Activated CD8-positive, alpha-beta T cell treated with anti-CD3 and anti-CD28 coated beads, Interleukin-2, amount 10 ng/mL, durations not matched to agents 7 days and 5 days (primary cell): Measurements from ENCODE around the gene PLD2. TPM values are rescaled to one million over a fixed set of nuclear protein-coding genes. Genes with fewer than 3 reads are reported as not detected.
"Not testable (repeated sequence)": the region's sequence is repeated elsewhere in the genome, so short reads cannot be mapped to it uniquely, and the experiment has no call there.

Source experiments
- ATAC-seq: fragments of 150-1000 bp; cut with Tn5 transposase; one replicate; pipeline ENCODE4 v1.10.0; 2021; ENCODE audit warnings: moderate library complexity
- CTCF ChIA-PET: fragments of 350-600 bp; sonication (Branson Sonifier 250); formaldehyde crosslinking; loops from one replicate; lab custom pipeline; 2021; ENCODE audit warnings: antibody characterized with exemption; lab: Charles Lee
- POLR2A ChIA-PET: fragments of 350-600 bp; sonication (Branson Sonifier 250); formaldehyde crosslinking; loops from one replicate; lab custom pipeline; 2021; ENCODE audit warnings: antibody characterized with exemption; lab: Charles Lee
- DNase-seq: peaks from one replicate; pipeline ENCODE4 v3.0.0-alpha.2; 2020
- H3K27ac Mint-ChIP-seq: one replicate; pipeline ENCODE4 v1.8.0; 2021; ENCODE audit warnings: mild to moderate bottlenecking, mixed read lengths
- H3K27me3 Mint-ChIP-seq: one replicate; pipeline ENCODE4 v1.8.0; 2021; ENCODE audit warnings: low read depth, mixed read lengths
- H3K36me3 Mint-ChIP-seq: one replicate; pipeline ENCODE4 v1.8.0; 2021; ENCODE audit warnings: low read depth, mixed read lengths
- H3K4me1 Mint-ChIP-seq: one replicate; pipeline ENCODE4 v1.8.0; 2021; ENCODE audit warnings: low read depth, mixed read lengths
- H3K4me3 Mint-ChIP-seq: one replicate; pipeline ENCODE4 v1.8.0; 2021; ENCODE audit warnings: mild to moderate bottlenecking, mixed read lengths
- H3K9me3 Mint-ChIP-seq: one replicate; pipeline ENCODE4 v1.8.0; 2022; ENCODE audit warnings: mixed read lengths; ENCODE audit not compliant: insufficient read depth
- total RNA-seq, 2 experiments: library from RNA; stranded (reverse); gene quantifications; one replicate each; pipeline ENCODE4 v1.2.3, GENCODE V29; 2021

PLD2 gene
- total RNA-seq, 2 experiments from 2014 or later, result 11.6 to 20.0 TPM

GRCh38 chr17:4811471-4811870 lies 4.5 kb downstream of the PLD2 start:
- no peak for ATAC-seq
- ChIA-PET POLR2A (interaction anchor here (0.7 kb wide), 1 partner anchor 16 kb away, joined by 3 read pairs; the partner anchor contains the start of gene PSMB6), CTCF (no interaction called here)
- Mint-ChIP-seq H3K27ac (no peak overlapping the region), H3K4me3 (no peak overlapping the region), H3K36me3 (peaks cover 11% of the 10 kb centered on the region), H3K4me1 (peaks cover 10% of the 10 kb centered on the region), H3K27me3 (no peaks in the 10 kb centered on the region), H3K9me3 (no peaks in the 10 kb centered on the region)
- no peak for DNase-seq

GRCh38 chr17:4812690-4813089 lies 5.7 kb downstream of the PLD2 start:
- peaks cover 11% of the 10 kb centered on the region for H3K36me3 Mint-ChIP-seq
- H3K27ac Mint-ChIP-seq, result no peak overlapping the region
- no peak for DNase-seq
- H3K27me3 Mint-ChIP-seq, result no peaks in the 10 kb centered on the region
- CTCF ChIA-PET, result interaction anchor here (1.5 kb wide), 1 partner anchor 23 kb away, joined by 4 read pairs; no protein-coding TSS in a partner anchor
- H3K9me3 Mint-ChIP-seq, result no peaks in the 10 kb centered on the region
- H3K4me1 Mint-ChIP-seq, result peaks cover 7% of the 10 kb centered on the region
- H3K4me3 Mint-ChIP-seq, result no peak overlapping the region
- ATAC-seq, result no peak
- POLR2A ChIA-PET, result no interaction called here

GRCh38 chr17:4815043-4815675 lies 8.2 kb downstream of the PLD2 start:
- Mint-ChIP-seq H3K9me3 (no peaks in the 10 kb centered on the region), H3K4me1 (peaks cover 2% of the 10 kb centered on the region), H3K27me3 (no peaks in the 10 kb centered on the region), H3K36me3 (peaks cover 3% of the 10 kb centered on the region), H3K27ac (no peak overlapping the region), H3K4me3 (no peak overlapping the region)
- ChIA-PET CTCF (interaction anchor here (0.8 kb wide), 1 partner anchor 27 kb away, joined by 3 read pairs; no protein-coding TSS in a partner anchor), POLR2A (no interaction called here)
- ATAC-seq (no peak), DNase-seq (no peak)

- CTCF ChIA-PET, result interaction anchor here (1.1 kb wide), 1 partner anchor 192 kb away, joined by 3 read pairs; no protein-coding TSS in a partner anchor
- Mint-ChIP-seq H3K27ac (no peak overlapping the region), H3K36me3 (no peaks in the 10 kb centered on the region), H3K4me3 (no peak overlapping the region), H3K4me1 (no peaks in the 10 kb centered on the region), H3K27me3 (no peaks in the 10 kb centered on the region), H3K9me3 (no peaks in the 10 kb centered on the region)
- ATAC-seq (no peak), DNase-seq (no peak)
- POLR2A ChIA-PET, result no interaction called here
Measured at GRCh38 chr17:4816826-4817225, 9.9 kb downstream of the PLD2 start.

GRCh38 chr17:4818276-4818675 lies 11.3 kb downstream of the PLD2 start:
- DNase-seq (no peak), ATAC-seq (no peak)
- no peak overlapping the region for H3K4me3 Mint-ChIP-seq
- no peaks in the 10 kb centered on the region for H3K4me1 Mint-ChIP-seq
- no peaks in the 10 kb centered on the region for H3K36me3 Mint-ChIP-seq
- CTCF ChIA-PET, result no interaction called here
- no peaks in the 10 kb centered on the region for H3K27me3 Mint-ChIP-seq
- no peaks in the 10 kb centered on the region for H3K9me3 Mint-ChIP-seq
- no peak overlapping the region for H3K27ac Mint-ChIP-seq
- POLR2A ChIA-PET, result no interaction called here

GRCh38 chr17:4822835-4823234 lies 15.9 kb downstream of the PLD2 start:
- DNase-seq (no peak), ATAC-seq (no peak)
- H3K4me3 Mint-ChIP-seq, result no peak overlapping the region
- no peaks in the 10 kb centered on the region for H3K9me3 Mint-ChIP-seq
- H3K27me3 Mint-ChIP-seq, result no peaks in the 10 kb centered on the region
- ChIA-PET POLR2A (interaction anchor here (0.6 kb wide), 1 partner anchor 22 kb away, joined by 3 read pairs; no protein-coding TSS in a partner anchor), CTCF (no interaction called here)
- no peaks in the 10 kb centered on the region for H3K4me1 Mint-ChIP-seq
- H3K27ac Mint-ChIP-seq, result no peak overlapping the region
- no peaks in the 10 kb centered on the region for H3K36me3 Mint-ChIP-seq

- Mint-ChIP-seq H3K27me3 (peaks cover 2% of the 10 kb centered on the region), H3K27ac (no peak overlapping the region), H3K36me3 (no peaks in the 10 kb centered on the region), H3K4me3 (no peak overlapping the region), H3K4me1 (no peaks in the 10 kb centered on the region), H3K9me3 (no peaks in the 10 kb centered on the region)
- ChIA-PET POLR2A (interaction anchor here (0.6 kb wide), 1 partner anchor 543 kb away, joined by 3 read pairs; no protein-coding TSS in a partner anchor), CTCF (interaction anchor here (0.6 kb wide), 1 partner anchor 33 kb away, joined by 3 read pairs; no protein-coding TSS in a partner anchor)
- no peak for ATAC-seq
- DNase-seq, result no peak
Measured at GRCh38 chr17:4823373-4824089, 16.6 kb downstream of the PLD2 start.

GRCh38 chr17:4827399-4827798 lies 20.4 kb downstream of the PLD2 start:
- Mint-ChIP-seq H3K4me1 (peaks cover under 1% of the 10 kb centered on the region), H3K9me3 (no peaks in the 10 kb centered on the region), H3K27ac (no peak overlapping the region), H3K27me3 (peaks cover 2% of the 10 kb centered on the region), H3K4me3 (no peak overlapping the region), H3K36me3 (no peaks in the 10 kb centered on the region)
- ChIA-PET CTCF (no interaction called here), POLR2A (no interaction called here)
- no peak for ATAC-seq
- DNase-seq, result no peak

GRCh38 chr17:4832829-4833177 lies 25.9 kb downstream of the PLD2 start:
- CTCF ChIA-PET, result interaction anchor here (1.7 kb wide), 1 partner anchor 42 kb away, joined by 4 read pairs; no protein-coding TSS in a partner anchor
- DNase-seq, H3K9me3 Mint-ChIP-seq, POLR2A ChIA-PET, H3K36me3 Mint-ChIP-seq, H3K27me3 Mint-ChIP-seq: not testable (repeated sequence)
- ATAC-seq, result peak; percentile 21
- peak overlapping the region; percentile 84 for H3K4me3 Mint-ChIP-seq
- H3K27ac Mint-ChIP-seq, result peak overlapping the region; percentile 86
- H3K4me1 Mint-ChIP-seq, result peaks cover 35% of the 10 kb centered on the region

GRCh38 chr17:4833178-4833940 lies 26.4 kb downstream of the PLD2 start, which contains the start of gene MINK1:
Gene MINK1, plus strand, starts transcription at chr17:4833340. Its CDS starts 244 bp downstream, at chr17:4833584.
- Mint-ChIP-seq H3K27me3 (no peaks in the 10 kb centered on the region), H3K4me1 (peaks cover 35% of the 10 kb centered on the region), H3K9me3 (no peaks in the 10 kb centered on the region), H3K4me3 (peak within 1 kb of the TSS; percentile 90), H3K36me3 (peaks cover 10% of the 10 kb centered on the region), H3K27ac (peak within 1 kb of the TSS; percentile 87)
- ATAC-seq (peak; percentile 96), DNase-seq (peak; percentile 91)
- CTCF ChIA-PET, result interaction anchor here (1.7 kb wide), 1 partner anchor 43 kb away, joined by 4 read pairs; no protein-coding TSS in a partner anchor
- POLR2A ChIA-PET, result interaction anchor here (0.8 kb wide), 1 partner anchor 114 kb away, joined by 4 read pairs; no protein-coding TSS in a partner anchor

- Mint-ChIP-seq H3K36me3 (peaks cover 10% of the 10 kb centered on the region), H3K4me3 (peak overlapping the region; percentile 90), H3K9me3 (no peaks in the 10 kb centered on the region), H3K4me1 (peaks cover 35% of the 10 kb centered on the region), H3K27me3 (no peaks in the 10 kb centered on the region), H3K27ac (peak overlapping the region; percentile 87)
- peak; percentile 30 for DNase-seq
- ChIA-PET POLR2A (interaction anchor here (0.8 to 1.0 kb wide), 2 partner anchors 113 to 122 kb away, joined by 4 read pairs; no protein-coding TSS in a partner anchor), CTCF (interaction anchor here (0.6 to 1.7 kb wide), 2 partner anchors 44 to 267 kb away, joined by 3 to 4 read pairs; no protein-coding TSS in a partner anchor)
- ATAC-seq, result no peak
Measured at GRCh38 chr17:4833941-4834680, 27.2 kb downstream of the PLD2 start.
